Stomach (tissue), 9 donors: ENCODE results near the gene TPRN. TPM values are rescaled to one million over a fixed set of nuclear protein-coding genes. Genes with fewer than 3 reads are reported as not detected.

Source experiments
- DNase-seq, 2 donors: peaks; one replicate each; pipeline versions ENCODE4 v3.0.0 to v3.0.0-alpha.2; 2013 to 2019
- H3K27ac ChIP-seq, 5 donors: fragments of 200-600 bp in 4 of 5; sonication (generic) in 4 of 5; one replicate each; pipeline ENCODE4 v1.5.1; 2013 to 2019; ENCODE audit warnings: mild to moderate bottlenecking in 1 of 5, moderate library complexity in 1 of 5
- H3K27me3 ChIP-seq, 3 donors: fragments of 200-600 bp; sonication (generic); one replicate each; pipeline ENCODE4 v1.5.1; 2017 to 2019; ENCODE audit warnings: mixed run types in 1 of 3
- H3K36me3 ChIP-seq, 4 donors: fragments of 200-600 bp; sonication (generic); 1 replicate in 3 of 4; 2 replicates in 1 of 4; pipeline ENCODE4 v1.5.1; 2016 to 2019
- H3K4me1 ChIP-seq, 4 donors: fragments of 200-600 bp; sonication (generic); one replicate each; pipeline ENCODE4 v1.5.1; 2016 to 2019
- H3K4me3 ChIP-seq, 4 donors: fragments of 200-600 bp; sonication (generic) in 3 of 4; one replicate each; pipeline ENCODE4 v1.5.1; 2016 to 2019; ENCODE audit warnings: mild to moderate bottlenecking in 1 of 4
- H3K9me3 ChIP-seq, 4 donors: fragments of 200-600 bp; sonication (generic); one replicate each; pipeline ENCODE4 v1.5.1; 2016 to 2019
- EP300 ChIP-seq: sonication (generic); formaldehyde crosslinking; IDR thresholded peaks from one replicate; pipeline ENCODE4 v1.6.1; 2017; ENCODE audit warnings: antibody characterized with exemption
- POLR2A ChIP-seq, 4 donors: fragments of 450-650 bp; IDR thresholded peaks; one replicate each; pipeline ENCODE4 v1.6.1; 2016; ENCODE audit warnings: antibody characterized with exemption in 4 of 4, control low read depth in 2 of 4, mild to moderate bottlenecking in 1 of 4, moderate library complexity in 1 of 4
- POLR2AphosphoS5 ChIP-seq, 3 donors: sonication (generic); formaldehyde crosslinking; IDR thresholded peaks; one replicate each; pipeline ENCODE4 v1.6.1; 2016; ENCODE audit warnings: antibody characterized with exemption in 3 of 3
- WGBS, 5 donors: extraction: QIAGEN DNeasy Blood & Tissue Kit in 3 of 5; methylation state at CpG; one replicate each; pipeline versions ENCODE4 v1.1.5 to v1.1.7; 2013 to 2018; 5-methylcytosine and 5-hydroxymethylcytosine counted together
- intact Hi-C: fragments of 100-400 bp; cut with DNase I; formaldehyde crosslinking; loops from one replicate; pipeline ENCODE4 v1.15.1; 2023; ENCODE audit warnings: low total_unique reads
- polyA plus RNA-seq, 3 donors: library from polyadenylated mRNA; stranded (reverse); fragments of 200-250 nt; gene quantifications; one replicate each; pipeline ENCODE4 v1.2.3, GENCODE V29; 2013
- total RNA-seq, 5 donors: library from RNA; depleted of rRNA; stranded (reverse); fragments of >200 nt; gene quantifications; one replicate each; pipeline versions ENCODE4 v1.1.0 to v1.2.3, GENCODE V29; 2014 to 2016
- TF ChIP-seq, protein P1 (sequence below), 7 experiments: fragments of 450-650 bp in 4 of 7; fragments of 200-600 bp in 3 of 7; sonication (generic) in 3 of 7; IDR thresholded peaks; one replicate each; pipeline ENCODE4 v1.5.1; 2016 to 2019; ENCODE audit warnings: antibody characterized with exemption in 7 of 7, control low read depth in 2 of 7, mild to moderate bottlenecking in 1 of 7
- donor health status: healthy with polysubstance abuse.
- donor health status: Bipolar disorder and iron deficiency.
- donor health status: healthy.

Gene TPRN
- total and polyA plus RNA-seq, 8 donors: 8.8 to 161 (median 24.6) TPM

GRCh38 chr9:137157618-137158415 lies 42.7 kb downstream of the TPRN start:
- TF ChIP-seq, protein P1, sequence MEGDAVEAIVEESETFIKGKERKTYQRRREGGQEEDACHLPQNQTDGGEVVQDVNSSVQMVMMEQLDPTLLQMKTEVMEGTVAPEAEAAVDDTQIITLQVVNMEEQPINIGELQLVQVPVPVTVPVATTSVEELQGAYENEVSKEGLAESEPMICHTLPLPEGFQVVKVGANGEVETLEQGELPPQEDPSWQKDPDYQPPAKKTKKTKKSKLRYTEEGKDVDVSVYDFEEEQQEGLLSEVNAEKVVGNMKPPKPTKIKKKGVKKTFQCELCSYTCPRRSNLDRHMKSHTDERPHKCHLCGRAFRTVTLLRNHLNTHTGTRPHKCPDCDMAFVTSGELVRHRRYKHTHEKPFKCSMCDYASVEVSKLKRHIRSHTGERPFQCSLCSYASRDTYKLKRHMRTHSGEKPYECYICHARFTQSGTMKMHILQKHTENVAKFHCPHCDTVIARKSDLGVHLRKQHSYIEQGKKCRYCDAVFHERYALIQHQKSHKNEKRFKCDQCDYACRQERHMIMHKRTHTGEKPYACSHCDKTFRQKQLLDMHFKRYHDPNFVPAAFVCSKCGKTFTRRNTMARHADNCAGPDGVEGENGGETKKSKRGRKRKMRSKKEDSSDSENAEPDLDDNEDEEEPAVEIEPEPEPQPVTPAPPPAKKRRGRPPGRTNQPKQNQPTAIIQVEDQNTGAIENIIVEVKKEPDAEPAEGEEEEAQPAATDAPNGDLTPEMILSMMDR (IDR thresholded peaks at IDR 0.05): no peak
- TF ChIP-seq POLR2A (IDR thresholded peaks at IDR 0.05): no peak
- no peak for TF ChIP-seq POLR2AphosphoS5 (IDR thresholded peaks at IDR 0.05)
- no peak for TF ChIP-seq EP300
- H3K27me3 ChIP-seq: peaks cover 23 to 94% (median 78%) of the 10 kb centered on the region in 3 donors
- no peak overlapping the region for H3K27ac ChIP-seq
- intact Hi-C loops: no loop called here
- no peak for DNase-seq
- no peaks in the 10 kb centered on the region for H3K9me3 ChIP-seq
- peaks cover 19 to 37% (median 29%) of the 10 kb centered on the region in 4 donors for H3K4me1 ChIP-seq
- 60 to 65% (median 62%) methylated on average over 14 to 19 of the region's 19 CpGs for WGBS, 5 donors
- H3K4me3 ChIP-seq: no peak overlapping the region
- H3K36me3 ChIP-seq: no peaks in the 10 kb centered on the region

- Histone ChIP-seq H3K36me3 (no peaks in the 10 kb centered on the region), H3K27ac (no peak overlapping the region), H3K27me3 (peaks cover 23 to 83% (median 67%) of the 10 kb centered on the region in 3 donors), H3K4me3 (peak overlapping the region in 3 of 4 donors; percentile 14 to 37 (median 20)), H3K9me3 (no peaks in the 10 kb centered on the region), H3K4me1 (peaks cover 8 to 26% (median 19%) of the 10 kb centered on the region in 4 donors)
- intact Hi-C loops: no loop called here
- 1 to 5% (median 4%) methylated on average over 36 to 65 of the region's 65 CpGs for WGBS, 5 donors
- TF ChIP-seq, protein P1 (IDR thresholded peaks at IDR 0.05): no peak
- TF ChIP-seq EP300: no peak
- TF ChIP-seq POLR2AphosphoS5 (IDR thresholded peaks at IDR 0.05): no peak
- TF ChIP-seq POLR2A (IDR thresholded peaks at IDR 0.05): no peak
- DNase-seq: peak; percentile 46 to 54
Observed at GRCh38 chr9:137156567-137157375, 43.8 kb downstream of the TPRN start.

GRCh38 chr9:137152844-137153405 lies 47.6 kb downstream of the TPRN start:
- TF ChIP-seq EP300 (no peak), POLR2A (IDR thresholded peaks at IDR 0.05) (no peak), POLR2AphosphoS5 (IDR thresholded peaks at IDR 0.05) (no peak)
- TF ChIP-seq, protein P1 (IDR thresholded peaks at IDR 0.05): no peak
- Histone ChIP-seq H3K9me3 (peaks cover 0 to 3% (median 0%) of the 10 kb centered on the region in 4 donors), H3K27ac (no peak overlapping the region), H3K4me3 (no peak overlapping the region), H3K36me3 (no peaks in the 10 kb centered on the region), H3K27me3 (peaks cover 5 to 66% (median 32%) of the 10 kb centered on the region in 3 donors), H3K4me1 (peaks cover 6 to 11% (median 9%) of the 10 kb centered on the region in 4 donors)
- WGBS, 5 donors: 89 to 94% (median 91%) methylated on average over 7 of the region's 7 CpGs
- intact Hi-C loops: no loop called here
- no peak for DNase-seq
